ENCODE results near the gene MAP3K8. TPM values are rescaled to one million over a fixed set of nuclear protein-coding genes. Genes with fewer than 3 reads are reported as not detected.
"Not testable (repeated sequence)": the region's sequence is repeated elsewhere in the genome, so short reads cannot be mapped to it uniquely, and the experiment has no call there.

MAP3K8 gene
- total RNA-seq, 1 donor from 2014 or later: 4.9 TPM

GRCh38 chr10:30442019-30442606, 8.1 kb downstream of the MAP3K8 start:
- DNase-seq (ENCODE audit: low spot score in 2 of 2): no peak
- FAIRE-seq: no peak

- FAIRE-seq (no peak), DNase-seq (ENCODE audit: low spot score in 2 of 2) (no peak)
Measured at GRCh38 chr10:30443049-30443448, 9.1 kb downstream of the MAP3K8 start.

- no peak for FAIRE-seq
Measured at GRCh38 chr10:30445711-30446110, 11.7 kb downstream of the MAP3K8 start.

GRCh38 chr10:30447125-30447799, 13.3 kb downstream of the MAP3K8 start:
- FAIRE-seq (no peak), DNase-seq (ENCODE audit: low spot score in 2 of 2) (no peak)

More at GRCh38 chr10:30445711-30446110, 11.7 kb downstream of the MAP3K8 start:
- no peak for DNase-seq (ENCODE audit: low spot score in 2 of 2)

GRCh38 chr10:30448092-30448491, 14.1 kb downstream of the MAP3K8 start:
- no peak for DNase-seq (ENCODE audit: low spot score in 2 of 2)
- FAIRE-seq: no peak

GRCh38 chr10:30453764-30454527, 20.0 kb downstream of the MAP3K8 start:
- FAIRE-seq (no peak), DNase-seq (ENCODE audit: low spot score in 2 of 2) (no peak)

GRCh38 chr10:30454744-30455510, 20.9 kb downstream of the MAP3K8 start:
- FAIRE-seq: no peak
- no peak for DNase-seq (ENCODE audit: low spot score in 2 of 2)

GRCh38 chr10:30455816-30456215, 21.8 kb downstream of the MAP3K8 start:
- no peak for DNase-seq (ENCODE audit: low spot score in 2 of 2)
- FAIRE-seq: no peak

GRCh38 chr10:30456266-30456665, 22.3 kb downstream of the MAP3K8 start:
- DNase-seq (ENCODE audit: low spot score in 2 of 2) (no peak), FAIRE-seq (no peak)

GRCh38 chr10:30459283-30459682, 25.3 kb downstream of the MAP3K8 start:
- DNase-seq (ENCODE audit: low spot score in 2 of 2) (no peak), FAIRE-seq (no peak)

- DNase-seq (ENCODE audit: low spot score in 2 of 2): no peak
- no peak for FAIRE-seq
Measured at GRCh38 chr10:30460121-30460520, 26.1 kb downstream of the MAP3K8 start.

GRCh38 chr10:30462513-30462912, 28.5 kb downstream of the MAP3K8 start:
- DNase-seq (ENCODE audit: low spot score in 2 of 2) (no peak), FAIRE-seq (no peak)

- no peak for FAIRE-seq
- DNase-seq (ENCODE audit: low spot score in 2 of 2): no peak
Measured at GRCh38 chr10:30463944-30464451, 30.0 kb downstream of the MAP3K8 start.

- DNase-seq (ENCODE audit: low spot score in 2 of 2) (no peak), FAIRE-seq (no peak)
Measured at GRCh38 chr10:30464675-30465074, 30.7 kb downstream of the MAP3K8 start.

- no peak for DNase-seq (ENCODE audit: low spot score in 2 of 2)
- no peak for FAIRE-seq
Measured at GRCh38 chr10:30466445-30466844, 32.5 kb downstream of the MAP3K8 start.

GRCh38 chr10:30467651-30468338, 33.8 kb downstream of the MAP3K8 start:
- DNase-seq (ENCODE audit: low spot score in 2 of 2): peak in 1 of 2 donors; percentile 35
- no peak for FAIRE-seq

- DNase-seq (ENCODE audit: low spot score in 2 of 2) (no peak), FAIRE-seq (no peak)
Measured at GRCh38 chr10:30472414-30473155, 38.6 kb downstream of the MAP3K8 start.

GRCh38 chr10:30475515-30475914, 41.5 kb downstream of the MAP3K8 start:
- not testable (repeated sequence) for FAIRE-seq; DNase-seq (ENCODE audit: low spot score in 2 of 2)

GRCh38 chr10:30476511-30477155, 42.6 kb downstream of the MAP3K8 start:
- DNase-seq (ENCODE audit: low spot score in 2 of 2) (no peak), FAIRE-seq (no peak)

Measured in frontal cortex (tissue), 4 donors.